Measurements from ENCODE around the gene PCSK5.

Gene PCSK5

DNA sequence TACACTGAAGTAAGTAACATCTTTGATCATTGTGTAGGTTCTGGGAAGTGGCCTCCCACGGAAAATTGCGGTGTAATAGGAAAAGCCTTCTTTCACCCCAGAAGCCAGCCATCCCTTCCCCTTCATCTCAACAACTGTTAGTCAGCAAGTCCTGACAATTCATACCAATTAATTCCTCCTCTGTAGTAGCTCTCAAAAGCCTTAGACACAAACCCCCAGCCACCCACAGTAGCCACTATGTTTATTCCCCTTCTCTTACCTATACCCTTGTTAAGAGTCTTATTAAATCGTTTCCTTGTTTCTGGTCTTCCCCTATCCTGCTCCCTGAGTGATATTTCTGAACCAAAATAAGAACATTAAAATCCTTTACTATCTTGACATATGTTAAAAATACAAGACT is 143.6 kb downstream of the PCSK5 start:
- TF ChIP-seq, protein P1, sequence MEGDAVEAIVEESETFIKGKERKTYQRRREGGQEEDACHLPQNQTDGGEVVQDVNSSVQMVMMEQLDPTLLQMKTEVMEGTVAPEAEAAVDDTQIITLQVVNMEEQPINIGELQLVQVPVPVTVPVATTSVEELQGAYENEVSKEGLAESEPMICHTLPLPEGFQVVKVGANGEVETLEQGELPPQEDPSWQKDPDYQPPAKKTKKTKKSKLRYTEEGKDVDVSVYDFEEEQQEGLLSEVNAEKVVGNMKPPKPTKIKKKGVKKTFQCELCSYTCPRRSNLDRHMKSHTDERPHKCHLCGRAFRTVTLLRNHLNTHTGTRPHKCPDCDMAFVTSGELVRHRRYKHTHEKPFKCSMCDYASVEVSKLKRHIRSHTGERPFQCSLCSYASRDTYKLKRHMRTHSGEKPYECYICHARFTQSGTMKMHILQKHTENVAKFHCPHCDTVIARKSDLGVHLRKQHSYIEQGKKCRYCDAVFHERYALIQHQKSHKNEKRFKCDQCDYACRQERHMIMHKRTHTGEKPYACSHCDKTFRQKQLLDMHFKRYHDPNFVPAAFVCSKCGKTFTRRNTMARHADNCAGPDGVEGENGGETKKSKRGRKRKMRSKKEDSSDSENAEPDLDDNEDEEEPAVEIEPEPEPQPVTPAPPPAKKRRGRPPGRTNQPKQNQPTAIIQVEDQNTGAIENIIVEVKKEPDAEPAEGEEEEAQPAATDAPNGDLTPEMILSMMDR (IDR thresholded peaks at IDR 0.05; ENCODE audit: extremely low read depth, missing control alignments): no peak
- DNase-seq (ENCODE audit: low spot score): no peak

DNA sequence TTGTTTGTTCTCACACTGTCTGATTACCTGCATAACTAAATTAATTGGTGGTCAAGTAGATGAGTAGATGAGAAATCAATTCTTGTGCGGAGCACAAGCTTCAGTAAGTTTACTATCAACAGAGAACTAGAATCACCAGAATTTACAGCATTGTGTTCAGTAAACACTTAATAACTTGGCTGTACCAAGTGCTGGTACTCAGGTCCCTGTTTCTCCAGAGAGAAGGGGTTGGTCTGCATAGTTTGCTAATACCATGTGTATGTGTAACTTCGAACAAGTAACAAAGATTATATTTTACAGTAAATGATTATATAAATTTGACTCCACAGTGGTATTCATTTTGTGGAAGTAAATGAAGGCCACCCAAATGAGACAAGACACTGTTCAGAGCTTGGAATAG is 146.3 kb downstream of the PCSK5 start:
- TF ChIP-seq, protein P1 (IDR thresholded peaks at IDR 0.05; ENCODE audit: extremely low read depth, missing control alignments): no peak
- DNase-seq (ENCODE audit: low spot score): no peak

DNA sequence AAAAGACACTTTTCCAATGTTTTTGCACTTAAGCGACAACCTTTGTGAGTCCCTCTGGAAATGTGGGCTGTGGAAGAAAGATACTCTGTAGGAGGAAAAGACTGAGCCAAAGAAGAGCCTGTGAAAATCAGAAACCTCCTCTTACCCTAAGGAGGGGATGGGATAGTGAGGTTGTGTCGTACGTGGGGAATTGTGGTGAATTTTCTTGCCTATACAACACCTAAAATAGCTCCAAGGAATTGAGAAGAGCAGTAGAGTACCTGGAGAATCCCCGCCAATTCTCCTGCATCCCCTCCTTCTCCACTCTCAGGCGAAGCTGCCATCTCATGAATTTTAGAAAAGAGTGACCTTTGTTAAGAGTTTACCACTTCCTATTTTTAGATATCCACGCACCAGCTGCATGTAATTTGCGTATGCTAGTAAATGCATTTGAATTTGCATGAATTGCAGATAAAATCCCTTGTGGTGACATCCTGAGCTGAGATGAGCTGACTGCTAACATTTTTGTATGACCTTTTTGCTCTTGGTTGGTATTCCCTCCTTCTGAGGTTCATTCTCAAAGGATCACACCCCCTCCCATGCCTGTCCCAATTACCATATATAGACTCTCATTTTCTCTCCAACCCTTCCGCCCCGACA is 147.2 kb downstream of the PCSK5 start:
- no peak for DNase-seq (ENCODE audit: low spot score)

DNA sequence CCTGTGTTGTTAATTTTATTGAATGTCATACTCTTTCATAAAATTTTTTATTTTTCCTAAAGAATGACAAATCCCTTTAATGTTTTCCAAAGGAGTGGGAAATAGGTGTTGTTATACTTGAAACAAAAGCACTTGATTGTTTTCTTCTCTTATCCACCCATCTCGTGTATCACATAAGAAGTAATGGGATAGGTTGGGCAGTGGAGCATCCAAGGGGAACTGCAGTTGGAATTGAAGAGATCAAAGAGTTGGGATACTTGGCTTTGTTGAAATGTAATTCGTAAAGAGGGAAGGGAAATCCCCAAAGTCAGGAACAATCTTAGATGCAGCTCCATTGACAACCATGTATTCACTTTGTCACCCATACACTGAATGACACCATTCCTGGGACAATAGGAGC is 148.0 kb downstream of the PCSK5 start:
- TF ChIP-seq, protein P1 (IDR thresholded peaks at IDR 0.05; ENCODE audit: extremely low read depth, missing control alignments): no peak
- DNase-seq (ENCODE audit: low spot score): no peak

More for the DNA sequence above, 147.2 kb downstream of the PCSK5 start:
- TF ChIP-seq, protein P1 (IDR thresholded peaks at IDR 0.05; ENCODE audit: extremely low read depth, missing control alignments): no peak

DNA sequence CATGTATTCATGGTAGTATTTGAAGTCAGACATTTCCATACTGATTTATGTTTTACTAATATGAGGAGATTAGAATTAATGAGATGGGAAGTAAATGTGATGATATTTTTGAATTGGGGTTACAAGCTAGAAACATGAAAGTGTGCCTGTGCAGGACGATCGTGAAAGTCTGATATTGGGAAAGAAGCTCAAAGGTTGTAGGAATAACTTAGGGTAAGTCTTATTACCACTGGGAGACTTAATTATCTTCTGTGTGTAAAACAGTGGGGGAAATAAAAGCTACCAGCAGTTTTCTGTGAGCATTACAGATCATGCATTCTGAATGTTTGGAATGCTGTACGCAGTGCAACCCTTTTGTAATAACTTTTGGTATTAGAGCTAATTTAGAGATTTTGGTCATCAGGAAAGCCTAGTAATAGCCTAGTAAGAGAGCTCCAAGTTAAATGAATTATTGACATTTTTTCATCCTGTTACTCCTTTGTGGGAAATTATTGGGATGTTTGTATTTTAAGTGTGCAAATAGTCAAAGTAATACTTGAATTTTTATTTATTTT is 153.9 kb downstream of the PCSK5 start:
- TF ChIP-seq, protein P1 (IDR thresholded peaks at IDR 0.05; ENCODE audit: extremely low read depth, missing control alignments): no peak
- DNase-seq (ENCODE audit: low spot score): no peak

DNA sequence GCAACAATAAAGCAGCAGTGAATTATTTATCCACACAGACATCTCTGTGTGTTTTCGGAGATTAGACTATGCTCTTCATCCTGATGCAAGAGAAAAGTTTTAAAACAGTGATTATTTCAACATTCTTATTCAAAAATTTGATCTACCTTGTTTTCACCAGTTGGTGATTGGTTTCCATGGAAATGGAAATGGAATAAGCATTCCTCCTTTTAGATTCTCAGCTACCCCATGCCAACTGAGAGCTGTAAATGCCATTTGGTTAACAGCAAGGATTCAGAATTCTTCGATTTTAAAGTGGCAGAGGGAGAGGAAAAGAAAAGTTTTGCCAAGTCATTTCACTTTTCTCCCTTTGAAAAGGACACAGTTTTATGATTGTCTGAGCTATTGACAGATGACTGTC is 154.7 kb downstream of the PCSK5 start:
- TF ChIP-seq, protein P1 (IDR thresholded peaks at IDR 0.05; ENCODE audit: extremely low read depth, missing control alignments): no peak
- no peak for DNase-seq (ENCODE audit: low spot score)

DNA sequence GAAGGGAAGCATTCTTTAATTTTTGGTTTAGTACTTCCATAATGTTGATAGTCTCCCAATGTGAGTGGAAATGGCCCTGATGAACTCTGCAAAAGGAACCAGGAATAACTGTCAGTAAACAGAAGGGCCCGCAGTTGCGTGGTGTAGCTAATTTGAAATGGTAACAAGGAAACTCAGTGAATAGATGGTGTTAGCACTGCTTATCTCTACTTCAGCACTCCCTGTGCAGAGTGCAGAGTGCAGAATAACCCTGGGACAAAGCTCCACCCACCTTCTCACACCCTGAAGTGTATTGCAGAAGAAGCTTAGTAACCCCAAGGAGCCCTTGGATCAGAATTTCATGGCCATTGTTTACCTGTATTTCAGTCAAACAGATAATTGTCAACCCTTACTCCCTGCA is 158.9 kb downstream of the PCSK5 start:
- TF ChIP-seq, protein P1 (IDR thresholded peaks at IDR 0.05; ENCODE audit: extremely low read depth, missing control alignments): no peak
- DNase-seq (ENCODE audit: low spot score): no peak

Data from GM20000 (cell line).